Heart right ventricle (tissue), 16 donors: Measurements from ENCODE around the gene OXTR. TPM values are rescaled to one million over a fixed set of nuclear protein-coding genes. Genes with fewer than 3 reads are reported as not detected.
A peak's percentile ranks its signal among the peaks of the same experiment; 100 is the strongest.
"Not testable (repeated sequence)": the region's sequence is repeated elsewhere in the genome, so short reads cannot be mapped to it uniquely, and the experiment has no call there.

ENCODE experiments used
- ATAC-seq, 8 donors: fragments of 200-7000 bp; cut with Tn5 transposase; one replicate each; pipeline ENCODE4 v1.9.1; 2020; ENCODE audit warnings: mild to moderate bottlenecking in 8 of 8, moderate library complexity in 8 of 8, moderate number of reproducible peaks in 1 of 8
- DNase-seq, 2 donors: peaks; one replicate each; pipeline ENCODE4 v3.0.0-alpha.2; 2020
- H3K27ac ChIP-seq, 10 donors: fragments of 200-600 bp; sonication (generic) in 2 of 10; one replicate each; pipeline versions ENCODE4 v1.5.0 to v1.8.0; 2020 to 2022; ENCODE audit warnings: mild to moderate bottlenecking in 3 of 10
- H3K27me3 ChIP-seq, 7 donors: fragments of 200-600 bp; one replicate each; pipeline ENCODE4 v1.8.0; 2021 to 2022; ENCODE audit warnings: mild to moderate bottlenecking in 2 of 7
- H3K36me3 ChIP-seq, 9 donors: fragments of 200-600 bp; sonication (generic) in 1 of 9; one replicate each; pipeline versions ENCODE4 v1.5.0 to v1.8.0; 2020 to 2022; ENCODE audit warnings: mild to moderate bottlenecking in 2 of 9
- H3K4me1 ChIP-seq, 9 donors: fragments of 200-600 bp; sonication (generic) in 1 of 9; one replicate each; pipeline versions ENCODE4 v1.5.0 to v1.8.0; 2020 to 2022; ENCODE audit warnings: mild to moderate bottlenecking in 4 of 9
- H3K4me3 ChIP-seq, 10 donors: fragments of 200-600 bp; sonication (generic) in 2 of 10; one replicate each; pipeline versions ENCODE4 v1.5.0 to v1.8.0; 2020 to 2022; ENCODE audit warnings: mild to moderate bottlenecking in 7 of 10, moderate library complexity in 2 of 10
- H3K9me3 ChIP-seq, 11 donors: fragments of 200-600 bp in 10 of 11; sonication (generic) in 2 of 11; one replicate each; pipeline versions ENCODE4 v1.5.0 to v1.8.0; 2013 to 2022; ENCODE audit warnings: mild to moderate bottlenecking in 2 of 11, control low read depth in 1 of 11, moderate library complexity in 1 of 11
- WGBS, 2 donors: extraction: QIAGEN DNeasy Blood & Tissue Kit; methylation state at CpG; one replicate each; pipeline ENCODE4 v1.1.7; 2013; ENCODE audit warnings: inconsistent platforms in 1 of 2; 5-methylcytosine and 5-hydroxymethylcytosine counted together
- intact Hi-C, 10 donors: fragments of 100-400 bp; cut with DNase I; formaldehyde crosslinking; loops; one replicate each; pipeline versions ENCODE4 v1.11.1 to v1.14.2; 2022
- polyA plus RNA-seq, 2 donors: library from polyadenylated mRNA; stranded (reverse); fragments of 200-250 nt; gene quantifications; one replicate each; pipeline ENCODE4 v1.2.3, GENCODE V29; 2013
- total RNA-seq, 10 donors: library from RNA; stranded (reverse); fragmentation: NEBNext Ultra II Directional in 3 of 10; extraction: Animal tissue kit (Norgen Biotek cat#: 25700) in 3 of 10; gene quantifications; one replicate each; pipeline versions ENCODE4 v1.2.1 to v1.2.4, GENCODE V29; 2021 to 2023
- TF ChIP-seq, protein P1 (sequence below), 9 donors: fragments of 200-600 bp; sonication (generic) in 2 of 9; IDR thresholded peaks; one replicate each; pipeline versions ENCODE4 v1.5.0 to v1.8.0; 2021 to 2022; ENCODE audit warnings: antibody characterized with exemption in 9 of 9, mild to moderate bottlenecking in 5 of 9, moderate library complexity in 1 of 9
- donor health status: Arrhythmogenic right ventricular cardiomyopathy.
- donor health status: ischemic (EF 13 %, LVEDD 7.1; RV severe dilation, severe dysfunction).
- donor health status: healthy with polysubstance abuse.
- donor health status: DM: no; HTN: yes; CAD: no.
- donor health status: DM: no; HTN: no; CAD: no.
- donor health status: ischemic (EF 25% LVEDD 6.9; RV normal size, moderate dysfunction).
- donor health status: ischemic (EF 25% LVEDD 5.7; RV mildly dilated, moderate dysfunction).
- donor health status: healthy.
- donor health status: DM: yes; HTN: yes; CAD: no.
- donor health status: Ischemic cardiomyopathy.
- donor health status: ischemic (EF 35%, LVEDD 5.7; RV mildly dilated, moderate dysfunction).
- donor health status: nonischemic (EF 11% LVEDD 7.7; RV severe dilation, severe dysfunction).
- donor health status: DM: yes; HTN: yes; CAD: no.
- donor health status: PGD.
- donor health status: ischemic (EF 29% LVEDD 5.4; RV normal size, mild dysfunction).
- donor health status: nonischemic (EF 23%, LVEDD 6.1; RV moderate dilation, normal function).

Gene OXTR
- total and polyA plus RNA-seq, 12 donors, result 0.12 to 0.49 (median 0.21) TPM; not detected in 2

DNA sequence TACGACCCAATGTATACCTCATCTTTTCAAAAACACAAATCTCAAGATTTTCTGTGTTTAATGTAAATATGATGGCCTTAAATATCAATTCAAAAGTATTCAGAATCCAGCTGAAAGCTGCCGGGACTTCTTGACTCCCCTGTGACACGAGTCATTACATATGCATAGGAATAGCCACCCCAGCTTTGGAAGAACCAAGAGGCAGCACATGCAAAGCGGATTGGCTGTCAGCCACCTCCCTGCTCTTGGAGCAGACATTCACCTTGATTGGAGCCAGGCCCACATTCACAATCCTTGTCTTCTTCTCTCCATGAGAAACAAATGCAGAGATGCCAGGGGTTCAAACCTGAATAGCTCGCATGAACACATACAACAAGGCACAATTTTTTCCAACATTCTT lies 46.6 kb downstream of the OXTR start:
- peaks cover 0 to 9% (median 0%) of the 10 kb centered on the region in 11 donors for H3K9me3 ChIP-seq
- ATAC-seq (no peak), DNase-seq (no peak)
- H3K27ac ChIP-seq, result no peak overlapping the region
- TF ChIP-seq, protein P1, sequence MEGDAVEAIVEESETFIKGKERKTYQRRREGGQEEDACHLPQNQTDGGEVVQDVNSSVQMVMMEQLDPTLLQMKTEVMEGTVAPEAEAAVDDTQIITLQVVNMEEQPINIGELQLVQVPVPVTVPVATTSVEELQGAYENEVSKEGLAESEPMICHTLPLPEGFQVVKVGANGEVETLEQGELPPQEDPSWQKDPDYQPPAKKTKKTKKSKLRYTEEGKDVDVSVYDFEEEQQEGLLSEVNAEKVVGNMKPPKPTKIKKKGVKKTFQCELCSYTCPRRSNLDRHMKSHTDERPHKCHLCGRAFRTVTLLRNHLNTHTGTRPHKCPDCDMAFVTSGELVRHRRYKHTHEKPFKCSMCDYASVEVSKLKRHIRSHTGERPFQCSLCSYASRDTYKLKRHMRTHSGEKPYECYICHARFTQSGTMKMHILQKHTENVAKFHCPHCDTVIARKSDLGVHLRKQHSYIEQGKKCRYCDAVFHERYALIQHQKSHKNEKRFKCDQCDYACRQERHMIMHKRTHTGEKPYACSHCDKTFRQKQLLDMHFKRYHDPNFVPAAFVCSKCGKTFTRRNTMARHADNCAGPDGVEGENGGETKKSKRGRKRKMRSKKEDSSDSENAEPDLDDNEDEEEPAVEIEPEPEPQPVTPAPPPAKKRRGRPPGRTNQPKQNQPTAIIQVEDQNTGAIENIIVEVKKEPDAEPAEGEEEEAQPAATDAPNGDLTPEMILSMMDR (IDR thresholded peaks at IDR 0.05), result no peak
- H3K4me1 ChIP-seq, result no peaks in the 10 kb centered on the region
- H3K36me3 ChIP-seq, result no peaks in the 10 kb centered on the region
- H3K4me3 ChIP-seq, result no peak overlapping the region
- H3K27me3 ChIP-seq, result no peaks in the 10 kb centered on the region
- intact Hi-C loops, result no loop called here
- 68 to 69% methylated on average over 5 of the region's 5 CpGs for WGBS, 2 donors

DNA sequence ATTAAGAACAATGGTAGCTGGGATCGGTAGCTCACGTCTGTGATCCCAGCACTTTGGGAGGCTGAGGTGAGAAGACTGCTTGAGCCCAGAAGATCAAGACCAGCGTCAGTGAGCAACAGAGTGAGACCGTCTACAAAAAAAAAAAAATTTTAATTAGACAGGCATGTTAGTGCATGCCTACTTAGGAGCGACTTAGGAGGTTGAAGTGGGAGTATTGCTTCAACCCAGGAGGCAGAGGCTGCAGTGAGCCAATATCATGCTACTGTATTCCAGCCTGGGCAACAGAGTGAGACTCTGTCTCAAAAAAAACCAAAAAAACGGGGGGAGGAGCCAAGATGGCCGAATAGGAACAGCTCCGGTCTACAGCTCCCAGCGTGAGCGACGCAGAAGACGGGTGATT lies 53.7 kb downstream of the OXTR start:
- H3K9me3 ChIP-seq, DNase-seq, H3K27me3 ChIP-seq, H3K36me3 ChIP-seq, ATAC-seq, H3K27ac ChIP-seq, H3K4me3 ChIP-seq, intact Hi-C loops: not testable (repeated sequence)
- peaks cover 0 to 12% (median 0%) of the 10 kb centered on the region in 9 donors for H3K4me1 ChIP-seq
- WGBS, 2 donors, result 92 to 93% methylated on average over 12 of the region's 12 CpGs

DNA sequence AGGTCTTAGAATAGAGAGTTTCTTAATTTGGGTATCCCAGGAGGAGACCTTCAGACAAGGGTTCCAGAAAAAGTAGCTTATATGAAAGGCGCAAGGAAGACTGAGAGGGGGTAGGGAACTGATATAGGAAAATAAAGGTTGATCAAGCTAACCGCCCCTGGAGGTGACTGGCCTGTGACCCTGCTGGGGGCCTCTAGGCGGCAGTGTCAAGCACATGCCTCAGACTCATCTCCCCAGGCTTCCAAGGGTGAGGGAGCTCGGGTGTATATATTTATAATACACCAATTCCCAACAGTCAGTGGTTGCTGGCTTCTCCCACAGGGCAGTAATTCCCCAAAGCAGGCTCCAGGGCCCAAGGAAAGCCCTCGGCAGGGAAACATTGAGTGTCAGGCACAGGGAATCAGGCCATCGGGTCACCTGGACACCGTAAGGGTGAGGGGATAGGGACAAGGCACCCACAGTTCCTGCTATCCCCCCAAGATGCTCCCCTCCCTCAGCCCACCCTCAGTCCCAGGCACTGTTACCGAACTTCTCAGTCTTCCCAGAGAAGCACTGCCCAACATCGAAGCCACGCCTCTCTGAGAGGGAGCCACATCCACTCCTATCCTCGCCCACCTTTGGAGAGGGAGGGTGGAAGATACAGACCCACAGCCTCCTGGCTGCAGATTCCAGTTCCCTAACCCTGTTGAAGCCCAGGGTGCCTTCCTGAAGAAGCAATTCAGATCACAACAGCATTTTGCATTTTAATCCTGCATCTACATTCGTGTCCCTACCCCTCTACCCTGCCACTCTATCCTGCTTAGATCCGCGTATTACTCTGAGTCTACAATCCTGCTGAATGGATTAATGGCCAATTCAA lies 55.3 kb downstream of the OXTR start:
- Histone ChIP-seq H3K4me1 (peaks cover 0 to 16% (median 0%) of the 10 kb centered on the region in 9 donors), H3K4me3 (no peak overlapping the region), H3K27ac (no peak overlapping the region), H3K9me3 (peaks cover 0 to 4% (median 0%) of the 10 kb centered on the region in 11 donors), H3K27me3 (no peaks in the 10 kb centered on the region), H3K36me3 (no peaks in the 10 kb centered on the region)
- ATAC-seq (no peak), DNase-seq (no peak)
- intact Hi-C loops, result no loop called here
- 76 to 78% methylated on average over 14 of the region's 14 CpGs for WGBS, 2 donors
- TF ChIP-seq, protein P1 (IDR thresholded peaks at IDR 0.05), result peak in 5 of 9 donors; percentile 28 to 42 (median 37)

DNA sequence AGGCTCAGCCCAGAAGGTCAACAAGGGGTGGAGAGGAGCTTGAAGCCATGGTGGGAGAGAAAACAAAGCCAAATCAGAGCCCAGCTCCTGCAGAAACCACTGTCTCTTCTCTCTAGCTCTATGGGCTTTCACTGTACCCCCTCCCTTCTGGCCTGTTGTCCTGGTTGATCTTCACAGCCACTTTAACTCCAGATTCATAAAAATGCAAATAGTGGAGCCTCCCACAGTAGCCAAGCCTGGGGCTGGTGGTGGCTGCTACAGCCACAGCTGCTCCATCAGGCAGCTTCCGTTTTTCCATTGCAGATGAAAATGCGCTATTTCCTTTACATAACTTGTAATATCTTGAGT lies 56.5 kb downstream of the OXTR start:
- Histone ChIP-seq H3K27ac (no peak overlapping the region), H3K4me1 (peaks cover 0 to 16% (median 0%) of the 10 kb centered on the region in 9 donors), H3K4me3 (no peak overlapping the region), H3K9me3 (no peaks in the 10 kb centered on the region), H3K36me3 (no peaks in the 10 kb centered on the region), H3K27me3 (no peaks in the 10 kb centered on the region)
- TF ChIP-seq, protein P1 (IDR thresholded peaks at IDR 0.05), result no peak
- no peak for DNase-seq
- intact Hi-C loops, result no loop called here
- 78 to 82% methylated on average over 2 of the region's 2 CpGs for WGBS, 2 donors
- ATAC-seq, result no peak
